ENCODE results near the gene CHPF. TPM values are rescaled to one million over a fixed set of nuclear protein-coding genes. Genes with fewer than 3 reads are reported as not detected.

Gene CHPF
- total RNA-seq, 1 experiment from 2014 or later = 78.2 TPM

- Histone ChIP-seq H3K9me2 (ENCODE audit: insufficient read depth) (no peaks in the 10 kb centered on the region), H3K4me1 (replicated peaks; ENCODE audit: insufficient read depth) (no peaks in the 10 kb centered on the region), H3F3A (ENCODE audit: insufficient read depth, low read depth) (no peaks in the 10 kb centered on the region), H4K20me1 (ENCODE audit: insufficient read depth) (no peaks in the 10 kb centered on the region), H3K27me3 (ENCODE audit: insufficient read depth, low read depth) (peaks cover 74% of the 10 kb centered on the region), H3K4me3 (no peak overlapping the region), H3K27ac (no peak overlapping the region), H3K4me2 (no peak overlapping the region), H3K36me3 (ENCODE audit: low read depth) (no peaks in the 10 kb centered on the region), H3K79me2 (ENCODE audit: low read depth) (no peaks in the 10 kb centered on the region), H2AFZ (no peak overlapping the region), H3K9me3 (ENCODE audit: insufficient read depth, low read depth) (no peaks in the 10 kb centered on the region)
- intact Hi-C loops (cut with micrococcal nuclease; ENCODE audit: unreplicated experiment) = no loop called here
- DNase-seq = no peak
- no TSS peak for BruUV-seq (replicated peaks)
- CTCF ChIA-PET = interaction anchor here (0.5 kb wide), 1 partner anchor 102 kb away, joined by 5 read pairs; no protein-coding TSS in a partner anchor
- no peak for TF ChIP-seq EZH2 (IDR thresholded peaks at IDR 0.05; ENCODE audit: low read depth)
- TF ChIP-seq, protein P1, sequence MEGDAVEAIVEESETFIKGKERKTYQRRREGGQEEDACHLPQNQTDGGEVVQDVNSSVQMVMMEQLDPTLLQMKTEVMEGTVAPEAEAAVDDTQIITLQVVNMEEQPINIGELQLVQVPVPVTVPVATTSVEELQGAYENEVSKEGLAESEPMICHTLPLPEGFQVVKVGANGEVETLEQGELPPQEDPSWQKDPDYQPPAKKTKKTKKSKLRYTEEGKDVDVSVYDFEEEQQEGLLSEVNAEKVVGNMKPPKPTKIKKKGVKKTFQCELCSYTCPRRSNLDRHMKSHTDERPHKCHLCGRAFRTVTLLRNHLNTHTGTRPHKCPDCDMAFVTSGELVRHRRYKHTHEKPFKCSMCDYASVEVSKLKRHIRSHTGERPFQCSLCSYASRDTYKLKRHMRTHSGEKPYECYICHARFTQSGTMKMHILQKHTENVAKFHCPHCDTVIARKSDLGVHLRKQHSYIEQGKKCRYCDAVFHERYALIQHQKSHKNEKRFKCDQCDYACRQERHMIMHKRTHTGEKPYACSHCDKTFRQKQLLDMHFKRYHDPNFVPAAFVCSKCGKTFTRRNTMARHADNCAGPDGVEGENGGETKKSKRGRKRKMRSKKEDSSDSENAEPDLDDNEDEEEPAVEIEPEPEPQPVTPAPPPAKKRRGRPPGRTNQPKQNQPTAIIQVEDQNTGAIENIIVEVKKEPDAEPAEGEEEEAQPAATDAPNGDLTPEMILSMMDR (conservative IDR thresholded peaks at IDR 0.05) = no peak
- POLR2A ChIA-PET (ENCODE audit: unreplicated experiment) = no interaction called here
Measured at GRCh38 chr2:219512524-219513216, 30.9 kb downstream of the CHPF start.

DNA sequence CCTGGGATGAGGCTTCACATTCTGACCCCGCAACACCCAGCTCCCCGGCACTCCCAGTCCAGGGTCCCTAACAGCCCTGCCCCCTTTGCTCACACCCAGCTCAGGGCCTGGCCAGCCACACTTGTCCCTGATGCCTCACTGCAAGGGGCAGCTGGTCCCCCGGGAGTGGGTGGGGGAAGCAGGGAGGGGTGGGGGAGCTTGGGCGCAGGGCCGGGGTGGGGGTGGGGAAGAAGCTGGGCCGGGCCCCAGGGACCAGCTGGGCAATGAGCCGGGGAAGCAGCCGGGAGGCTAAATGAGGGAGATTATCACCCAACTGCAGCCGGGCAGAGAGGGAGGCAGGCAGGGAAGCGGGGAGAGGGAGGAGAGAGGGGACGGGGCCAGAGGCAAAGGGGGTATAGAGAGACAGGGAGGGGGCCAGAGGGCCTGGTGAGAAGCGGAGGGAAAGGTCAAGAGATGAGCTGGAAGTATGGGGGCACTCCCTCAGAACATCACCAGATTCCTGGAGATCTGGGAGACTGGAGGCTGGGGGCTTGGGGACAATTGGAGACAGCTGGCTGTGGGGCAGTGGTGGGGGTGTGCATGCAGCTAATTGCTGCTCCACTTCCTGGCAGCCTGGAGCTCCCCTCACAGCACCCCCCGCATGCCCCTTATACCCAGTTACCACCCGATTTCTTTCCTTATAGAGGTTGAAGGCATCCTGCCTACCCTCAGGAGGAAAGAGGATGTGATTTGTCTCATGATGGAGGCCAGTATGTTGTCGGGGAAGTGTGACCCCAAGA lies 31.9 kb downstream of the CHPF start:
- CTCF ChIA-PET = interaction anchor here (0.6 kb wide), 3 partner anchors 19 to 30 kb away, joined by 3 to 4 read pairs (median 4); no protein-coding TSS in a partner anchor

More for the DNA sequence above, 31.9 kb downstream of the CHPF start:
- TF ChIP-seq EZH2 (IDR thresholded peaks at IDR 0.05; ENCODE audit: low read depth) = no peak
- TF ChIP-seq, protein P1 (conservative IDR thresholded peaks at IDR 0.05) = no peak
- POLR2A ChIA-PET (ENCODE audit: unreplicated experiment) = interaction anchor here (0.7 to 0.8 kb wide), 3 partner anchors 9 to 1250 kb away, joined by 3 to 6 read pairs (median 3); no protein-coding TSS in a partner anchor
- Histone ChIP-seq H3K4me3 (no peak overlapping the region), H4K20me1 (ENCODE audit: insufficient read depth) (no peaks in the 10 kb centered on the region), H3F3A (ENCODE audit: insufficient read depth, low read depth) (no peaks in the 10 kb centered on the region), H3K27me3 (ENCODE audit: insufficient read depth, low read depth) (peaks cover 65% of the 10 kb centered on the region), H3K9me3 (ENCODE audit: insufficient read depth, low read depth) (no peaks in the 10 kb centered on the region), H3K79me2 (ENCODE audit: low read depth) (no peaks in the 10 kb centered on the region), H3K9me2 (ENCODE audit: insufficient read depth) (no peaks in the 10 kb centered on the region), H3K27ac (no peak overlapping the region), H3K4me2 (no peak overlapping the region), H2AFZ (no peak overlapping the region), H3K36me3 (ENCODE audit: low read depth) (no peaks in the 10 kb centered on the region), H3K4me1 (replicated peaks; ENCODE audit: insufficient read depth) (no peaks in the 10 kb centered on the region)
- no peak for DNase-seq
- BruUV-seq (replicated peaks) = no TSS peak
- intact Hi-C loops (cut with micrococcal nuclease; ENCODE audit: unreplicated experiment) = no loop called here
